Progenitor cell of endocrine pancreas (in vitro differentiated cells): Measurements from ENCODE around the gene FAM83C. TPM values are rescaled to one million over a fixed set of nuclear protein-coding genes. Genes with fewer than 3 reads are reported as not detected.

ENCODE experiments used
- DNase-seq: peaks from one replicate; pipeline ENCODE4 v3.0.0; 2021; ENCODE audit warnings: low spot score; ENCODE audit not compliant: unreplicated experiment
- H3K27ac Mint-ChIP-seq: 2 replicates; pipeline ENCODE4 v1.8.0; 2021; ENCODE audit warnings: mild to moderate bottlenecking, moderate library complexity, mixed read lengths
- H3K27me3 Mint-ChIP-seq: 2 replicates; pipeline ENCODE4 v1.8.0; 2021; ENCODE audit warnings: mixed read lengths
- H3K36me3 Mint-ChIP-seq: 2 replicates; pipeline ENCODE4 v1.8.0; 2022; ENCODE audit warnings: mixed read lengths; ENCODE audit not compliant: insufficient read depth
- H3K4me1 Mint-ChIP-seq: 2 replicates; pipeline ENCODE4 v1.8.0; 2021; ENCODE audit warnings: low read depth, mixed read lengths
- H3K4me3 Mint-ChIP-seq: 2 replicates; pipeline ENCODE4 v1.8.0; 2021; ENCODE audit warnings: low read depth, mild to moderate bottlenecking, moderate library complexity, mixed read lengths
- H3K9me3 Mint-ChIP-seq: 2 replicates; pipeline ENCODE4 v1.8.0; 2021; ENCODE audit warnings: low read depth, mixed read lengths
- CTCF ChIP-seq: fragments of 200-600 bp; sonication (generic); IDR thresholded peaks from one replicate; pipeline ENCODE4 v1.5.0; 2021; ENCODE audit warnings: antibody characterized with exemption, mild to moderate bottlenecking; ENCODE audit not compliant: unreplicated experiment
- total RNA-seq: library from RNA; stranded (reverse); gene quantifications from 2 replicates; pipeline ENCODE4 v1.2.1, GENCODE V29; 2021

The FAM83C gene
- total RNA-seq, 1 donor from 2014 or later: not detected

- Mint-ChIP-seq H3K27me3 (no peaks in the 10 kb centered on the region), H3K4me3 (no peak overlapping the region), H3K4me1 (peaks cover 10% of the 10 kb centered on the region), H3K9me3 (no peaks in the 10 kb centered on the region), H3K36me3 (peaks cover 4% of the 10 kb centered on the region), H3K27ac (no peak overlapping the region)
- no peak for TF ChIP-seq CTCF
- DNase-seq: no peak
These were observed 36.0 kb upstream of the FAM83C start for GRCh38 chr20:35328095-35328685.

- Mint-ChIP-seq H3K4me3 (no peak overlapping the region), H3K36me3 (peaks cover 4% of the 10 kb centered on the region), H3K4me1 (peaks cover 10% of the 10 kb centered on the region), H3K9me3 (no peaks in the 10 kb centered on the region), H3K27me3 (no peaks in the 10 kb centered on the region), H3K27ac (no peak overlapping the region)
- TF ChIP-seq CTCF: no peak
- DNase-seq: no peak
These were observed 35.1 kb upstream of the FAM83C start for GRCh38 chr20:35327074-35327976.

GRCh38 chr20:35326740-35327073 lies 34.5 kb upstream of the FAM83C start:
- H3K27me3 Mint-ChIP-seq: no peaks in the 10 kb centered on the region
- TF ChIP-seq CTCF: no peak
- H3K4me3 Mint-ChIP-seq: no peak overlapping the region
- H3K27ac Mint-ChIP-seq: no peak overlapping the region
- no peaks in the 10 kb centered on the region for H3K9me3 Mint-ChIP-seq
- no peak for DNase-seq
- peaks cover 10% of the 10 kb centered on the region for H3K4me1 Mint-ChIP-seq
- peaks cover 4% of the 10 kb centered on the region for H3K36me3 Mint-ChIP-seq

- DNase-seq: no peak
- no peaks in the 10 kb centered on the region for H3K27me3 Mint-ChIP-seq
- H3K4me3 Mint-ChIP-seq: no peak overlapping the region
- H3K9me3 Mint-ChIP-seq: no peaks in the 10 kb centered on the region
- peaks cover 10% of the 10 kb centered on the region for H3K4me1 Mint-ChIP-seq
- peaks cover 4% of the 10 kb centered on the region for H3K36me3 Mint-ChIP-seq
- no peak overlapping the region for H3K27ac Mint-ChIP-seq
- no peak for TF ChIP-seq CTCF
These were observed 34.0 kb upstream of the FAM83C start for GRCh38 chr20:35326021-35326739.

GRCh38 chr20:35325401-35325800 lies 33.2 kb upstream of the FAM83C start:
- H3K4me3 Mint-ChIP-seq: no peak overlapping the region
- DNase-seq: no peak
- TF ChIP-seq CTCF: no peak
- no peaks in the 10 kb centered on the region for H3K9me3 Mint-ChIP-seq
- no peaks in the 10 kb centered on the region for H3K27me3 Mint-ChIP-seq
- H3K36me3 Mint-ChIP-seq: peaks cover 4% of the 10 kb centered on the region
- peaks cover 15% of the 10 kb centered on the region for H3K4me1 Mint-ChIP-seq
- no peak overlapping the region for H3K27ac Mint-ChIP-seq
